GM18508 (cell line): Measurements from ENCODE around the gene SMIM23.

ENCODE experiments used
- ATAC-seq: cut with Tn5 transposase; IDR thresholded peaks from one replicate; pipeline ENCODE4 v1.9.1; 2021; ENCODE audit warnings: moderate number of reproducible peaks; ENCODE audit not compliant: insufficient read depth, unreplicated experiment

The SMIM23 gene

GRCh38 chr5:171813270-171813669 is 27.7 kb downstream of the SMIM23 start:
- ATAC-seq, result no peak

GRCh38 chr5:171813813-171814490 is 28.3 kb downstream of the SMIM23 start:
- no peak for ATAC-seq

- ATAC-seq, result no peak
Measured at GRCh38 chr5:171816666-171817065, 31.0 kb downstream of the SMIM23 start.

- no peak for ATAC-seq
Measured at GRCh38 chr5:171820561-171820960, 34.9 kb downstream of the SMIM23 start.

- ATAC-seq, result no peak
Measured at GRCh38 chr5:171821286-171821685, 35.7 kb downstream of the SMIM23 start.

GRCh38 chr5:171823269-171823668 is 37.7 kb downstream of the SMIM23 start:
- no peak for ATAC-seq

- no peak for ATAC-seq
Measured at GRCh38 chr5:171825051-171825450, 39.4 kb downstream of the SMIM23 start.

- no peak for ATAC-seq
Measured at GRCh38 chr5:171826132-171826531, 40.5 kb downstream of the SMIM23 start.

- ATAC-seq, result no peak
Measured at GRCh38 chr5:171827162-171827561, 41.5 kb downstream of the SMIM23 start.

GRCh38 chr5:171830686-171831085 is 45.1 kb downstream of the SMIM23 start:
- no peak for ATAC-seq

- no peak for ATAC-seq
Measured at GRCh38 chr5:171832775-171833174, 47.2 kb downstream of the SMIM23 start.

GRCh38 chr5:171834461-171834860 is 48.8 kb downstream of the SMIM23 start:
- no peak for ATAC-seq

- no peak for ATAC-seq
Measured at GRCh38 chr5:171835066-171835465, 49.4 kb downstream of the SMIM23 start.

- ATAC-seq, result no peak
Measured at GRCh38 chr5:171837522-171837921, 51.9 kb downstream of the SMIM23 start.

GRCh38 chr5:171838066-171838465 is 52.4 kb downstream of the SMIM23 start:
- no peak for ATAC-seq

- ATAC-seq, result no peak
Measured at GRCh38 chr5:171839112-171839511, 53.5 kb downstream of the SMIM23 start.

- ATAC-seq, result no peak
Measured at GRCh38 chr5:171840066-171840465, 54.4 kb downstream of the SMIM23 start.
